OCI-LY1 (cell line): ENCODE data around the gene AP3D1.

Experiments
- H2AFZ ChIP-seq: fragments of 200-600 bp; sonication (generic), shearing (Covaris generic); 2 replicates; pipeline ENCODE4 v1.6.0; 2014; ENCODE audit warnings: antibody characterized with exemption, mild to moderate bottlenecking, low read length
- H3F3A ChIP-seq: fragments of 200-600 bp; sonication (generic), shearing (Covaris generic); 2 replicates; pipeline ENCODE4 v1.6.0; 2014; ENCODE audit warnings: mild to moderate bottlenecking, antibody characterized with exemption, low read length, moderate library complexity; ENCODE audit not compliant: insufficient read depth
- H3K27ac ChIP-seq: fragments of 200-600 bp; sonication (generic); 2 replicates; pipeline ENCODE4 v1.5.1; 2014; ENCODE audit warnings: low read length, mixed run types, mild to moderate bottlenecking, low read depth; ENCODE audit not compliant: poor library complexity, severe bottlenecking
- H3K27me3 ChIP-seq: fragments of 200-600 bp; sonication (generic); 2 replicates; pipeline ENCODE4 v1.6.0; 2014; ENCODE audit warnings: antibody characterized with exemption, mild to moderate bottlenecking, low read length, moderate library complexity; ENCODE audit not compliant: insufficient read depth
- H3K36me3 ChIP-seq: fragments of 200-600 bp; sonication (generic); 2 replicates; pipeline ENCODE4 v1.6.1; 2014; ENCODE audit warnings: mild to moderate bottlenecking, antibody characterized with exemption, low read length, moderate library complexity, mixed read lengths; ENCODE audit not compliant: insufficient read depth
- H3K4me1 ChIP-seq: fragments of 200-600 bp; sonication (generic); 2 replicates; pipeline ENCODE4 v1.5.1; 2014; ENCODE audit warnings: mild to moderate bottlenecking, low read length, moderate library complexity; ENCODE audit not compliant: insufficient read depth, severe bottlenecking
- H3K4me2 ChIP-seq: fragments of 200-600 bp; sonication (generic), shearing (Covaris generic); 2 replicates; pipeline ENCODE4 v1.6.1; 2014; ENCODE audit warnings: low read length
- H3K4me3 ChIP-seq: fragments of 200-600 bp; sonication (generic); 2 replicates; pipeline ENCODE4 v1.5.1; 2014; ENCODE audit warnings: low read length, low read depth, mild to moderate bottlenecking, mixed read lengths; ENCODE audit not compliant: poor library complexity, severe bottlenecking
- H3K79me2 ChIP-seq: fragments of 200-600 bp; shearing (Covaris generic); 2 replicates; pipeline ENCODE4 v1.6.1; 2016; ENCODE audit warnings: mixed run types, low read length, mixed read lengths; ENCODE audit not compliant: insufficient read depth
- H3K9ac ChIP-seq: fragments of 200-600 bp; sonication (generic), shearing (Covaris generic); 2 replicates; pipeline ENCODE4 v1.6.1; 2014; ENCODE audit warnings: mild to moderate bottlenecking, low read length, mixed read lengths
- H3K9me2 ChIP-seq: fragments of 200-600 bp; sonication (generic), shearing (Covaris generic); 2 replicates; pipeline ENCODE4 v1.6.1; 2014; ENCODE audit warnings: low read depth, mild to moderate bottlenecking, low read length, mixed read lengths
- H3K9me3 ChIP-seq: fragments of 200-600 bp; shearing (Covaris generic); 2 replicates; pipeline ENCODE4 v1.6.1; 2014; ENCODE audit warnings: low read length, mixed read lengths
- H4K20me1 ChIP-seq: fragments of 200-600 bp; sonication (generic), shearing (Covaris generic); 2 replicates; pipeline ENCODE4 v1.6.0; 2016; ENCODE audit warnings: mild to moderate bottlenecking, low read length; ENCODE audit not compliant: insufficient read depth
- CTCF ChIP-seq: fragments of 200-600 bp; sonication (generic), shearing (Covaris generic); IDR thresholded peaks from 2 replicates; pipeline ENCODE4 v1.5.1; 2017; ENCODE audit warnings: mild to moderate bottlenecking, antibody characterized with exemption, low read length, moderate library complexity, mixed read lengths
- EZH2 ChIP-seq: fragments of 200-600 bp; sonication (generic), shearing (Covaris generic); IDR thresholded peaks from 2 replicates; pipeline ENCODE4 v1.8.0; 2017; ENCODE audit warnings: borderline replicate concordance, mixed run types, mild to moderate bottlenecking, antibody characterized with exemption, low read length, moderate library complexity, mixed read lengths

The AP3D1 gene

GRCh38 chr19:2115324-2115723 is 36.0 kb downstream of the AP3D1 start:
- no peak overlapping the region for H3K27ac ChIP-seq
- no peak overlapping the region for H3K4me2 ChIP-seq
- H3F3A ChIP-seq, result no peaks in the 10 kb centered on the region
- peaks cover 36% of the 10 kb centered on the region for H3K36me3 ChIP-seq
- no peak overlapping the region for H2AFZ ChIP-seq
- no peaks in the 10 kb centered on the region for H3K9me2 ChIP-seq
- H3K27me3 ChIP-seq, result no peaks in the 10 kb centered on the region
- H4K20me1 ChIP-seq, result no peaks in the 10 kb centered on the region
- H3K4me3 ChIP-seq, result no peak overlapping the region
- TF ChIP-seq CTCF (no peak), EZH2 (no peak)
- H3K4me1 ChIP-seq, result no peaks in the 10 kb centered on the region
- H3K79me2 ChIP-seq, result no peaks in the 10 kb centered on the region
- H3K9me3 ChIP-seq, result no peaks in the 10 kb centered on the region
- H3K9ac ChIP-seq, result no peak overlapping the region

- no peaks in the 10 kb centered on the region for H3K79me2 ChIP-seq
- no peaks in the 10 kb centered on the region for H3F3A ChIP-seq
- H4K20me1 ChIP-seq, result no peaks in the 10 kb centered on the region
- H3K27me3 ChIP-seq, result no peaks in the 10 kb centered on the region
- no peak overlapping the region for H3K4me2 ChIP-seq
- H3K9ac ChIP-seq, result no peak overlapping the region
- no peak overlapping the region for H3K27ac ChIP-seq
- H3K4me3 ChIP-seq, result no peak overlapping the region
- no peaks in the 10 kb centered on the region for H3K9me2 ChIP-seq
- H3K9me3 ChIP-seq, result no peaks in the 10 kb centered on the region
- TF ChIP-seq EZH2 (no peak), CTCF (no peak)
- peaks cover 36% of the 10 kb centered on the region for H3K36me3 ChIP-seq
- H2AFZ ChIP-seq, result no peak overlapping the region
- H3K4me1 ChIP-seq, result no peaks in the 10 kb centered on the region
Observed at GRCh38 chr19:2114821-2115220, 36.5 kb downstream of the AP3D1 start.

- Histone ChIP-seq H3K9me2 (no peaks in the 10 kb centered on the region), H3K27ac (no peak overlapping the region), H3K9me3 (no peaks in the 10 kb centered on the region), H3K79me2 (no peaks in the 10 kb centered on the region), H3F3A (no peaks in the 10 kb centered on the region), H3K4me2 (no peak overlapping the region), H3K9ac (no peak overlapping the region), H3K4me1 (no peaks in the 10 kb centered on the region), H4K20me1 (no peaks in the 10 kb centered on the region), H3K27me3 (no peaks in the 10 kb centered on the region), H3K36me3 (peaks cover 36% of the 10 kb centered on the region), H3K4me3 (no peak overlapping the region), H2AFZ (no peak overlapping the region)
- TF ChIP-seq CTCF (no peak), EZH2 (no peak)
Observed at GRCh38 chr19:2114218-2114617, 37.1 kb downstream of the AP3D1 start.
